ENCODE results near the gene NEK9. TPM values are rescaled to one million over a fixed set of nuclear protein-coding genes. Genes with fewer than 3 reads are reported as not detected.

Gene NEK9
- total and polyA plus RNA-seq, 10 of the 15 experiments (the other 5 are each of a cell fraction or from before 2014, with no cell fraction given) = 6.0 to 78.8 (median 44.7) TPM

DNA sequence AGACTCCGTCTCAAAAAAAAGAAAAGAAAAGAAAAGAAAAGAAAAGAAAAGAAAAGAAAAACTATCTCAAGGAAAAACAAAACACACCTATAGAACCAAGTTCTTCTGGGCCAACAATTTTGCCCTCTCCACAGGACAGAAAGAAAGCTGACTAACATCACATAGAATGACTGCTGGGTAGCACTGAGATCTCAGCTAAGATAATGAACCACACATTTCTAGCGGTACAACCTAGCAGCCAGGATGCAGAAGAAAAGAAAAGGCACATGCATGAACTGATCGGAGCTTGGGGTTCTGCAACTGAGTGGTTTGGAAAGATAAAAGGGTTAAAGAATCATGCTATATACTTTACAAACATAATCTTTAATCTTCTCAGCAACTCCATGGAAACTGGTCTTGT lies 30.1 kb upstream of the NEK9 start:
- 87% methylated on average over 2 of the region's 3 CpGs for WGBS (ENCODE audit: insufficient coverage, insufficient replicate concordance, low lambda C conversion rate, missing lambda C conversion rate)
- FAIRE-seq = no peak
- peaks cover 0 to 2% of the 10 kb centered on the region in 2 experiments; a peak in 2 of 4 replicates for H3K36me3 ChIP-seq (ENCODE audit: control insufficient read depth in 2 of 2, insufficient read depth in 2 of 2, low read length in 1 of 2)
- H3K27ac ChIP-seq (ENCODE audit: control insufficient read depth, insufficient read depth) = no peak overlapping the region
- DNase-seq (ENCODE audit: low read depth, low spot score) = no peak
- no peaks in the 10 kb centered on the region for H3K9me3 ChIP-seq (replicated peaks; ENCODE audit: control insufficient read depth, insufficient read depth, low read length)
- H3K27me3 ChIP-seq (replicated peaks in 1 of 2; ENCODE audit: control insufficient read depth in 2 of 2, insufficient read depth in 2 of 2, low read length in 1 of 2) = no peaks in the 10 kb centered on the region
- no peak for ATAC-seq
- no peaks in the 10 kb centered on the region for H4K20me1 ChIP-seq (ENCODE audit: control insufficient read depth, insufficient read depth)
- RAD21 ChIA-PET (ENCODE audit: unreplicated experiment) = no interaction called here
- in situ Hi-C loops (cut with MboI) (no loop called here), intact Hi-C loops (cut with micrococcal nuclease; ENCODE audit: unreplicated experiment) (no loop called here)
- CTCF ChIA-PET = interaction anchor here (0.7 kb wide), 1 partner anchor 14 kb away, joined by 3 read pairs; no protein-coding TSS in a partner anchor
- POLR2A ChIA-PET = no interaction called here
- H2AFZ ChIP-seq (ENCODE audit: control insufficient read depth, low read depth, low read length) = no peak overlapping the region
- BruUV-seq (replicated peaks) = no TSS peak
- H3K9ac ChIP-seq (ENCODE audit: control insufficient read depth, insufficient read depth, low read length) = no peak overlapping the region
- SMC1A ChIA-PET (ENCODE audit: uncharacterized antibody, unreplicated experiment) = interaction anchor here (1.1 kb wide), 1 partner anchor 140 kb away, joined by 3 read pairs; no protein-coding TSS in a partner anchor
- no peak overlapping the region for H3K4me3 ChIP-seq
- TF ChIP-seq TBL1XR1 (IDR thresholded peaks at IDR 0.05; ENCODE audit: low read depth, low read length) (no peak), NFXL1 (IDR thresholded peaks at IDR 0.05; ENCODE audit: borderline replicate concordance) (no peak), JUNB (IDR thresholded peaks at IDR 0.05) (no peak), ZNF622 (IDR thresholded peaks at IDR 0.05) (no peak), POLR2A (IDR thresholded peaks at IDR 0.05; ENCODE audit: low read depth, low read length) (no peak), CBX5 (IDR thresholded peaks at IDR 0.05; ENCODE audit: low read depth) (no peak), RAD21 (IDR thresholded peaks at IDR 0.05; ENCODE audit: insufficient read depth, low read depth, low read length) (no peak), CBX3 (IDR thresholded peaks at IDR 0.05; ENCODE audit: borderline replicate concordance, low read depth) (no peak), SMAD1 (IDR thresholded peaks at IDR 0.05; ENCODE audit: low read depth, partially characterized antibody) (no peak), NFIC (IDR thresholded peaks at IDR 0.05; ENCODE audit: low read depth, low read length) (no peak)
- TF ChIP-seq, protein P1, sequence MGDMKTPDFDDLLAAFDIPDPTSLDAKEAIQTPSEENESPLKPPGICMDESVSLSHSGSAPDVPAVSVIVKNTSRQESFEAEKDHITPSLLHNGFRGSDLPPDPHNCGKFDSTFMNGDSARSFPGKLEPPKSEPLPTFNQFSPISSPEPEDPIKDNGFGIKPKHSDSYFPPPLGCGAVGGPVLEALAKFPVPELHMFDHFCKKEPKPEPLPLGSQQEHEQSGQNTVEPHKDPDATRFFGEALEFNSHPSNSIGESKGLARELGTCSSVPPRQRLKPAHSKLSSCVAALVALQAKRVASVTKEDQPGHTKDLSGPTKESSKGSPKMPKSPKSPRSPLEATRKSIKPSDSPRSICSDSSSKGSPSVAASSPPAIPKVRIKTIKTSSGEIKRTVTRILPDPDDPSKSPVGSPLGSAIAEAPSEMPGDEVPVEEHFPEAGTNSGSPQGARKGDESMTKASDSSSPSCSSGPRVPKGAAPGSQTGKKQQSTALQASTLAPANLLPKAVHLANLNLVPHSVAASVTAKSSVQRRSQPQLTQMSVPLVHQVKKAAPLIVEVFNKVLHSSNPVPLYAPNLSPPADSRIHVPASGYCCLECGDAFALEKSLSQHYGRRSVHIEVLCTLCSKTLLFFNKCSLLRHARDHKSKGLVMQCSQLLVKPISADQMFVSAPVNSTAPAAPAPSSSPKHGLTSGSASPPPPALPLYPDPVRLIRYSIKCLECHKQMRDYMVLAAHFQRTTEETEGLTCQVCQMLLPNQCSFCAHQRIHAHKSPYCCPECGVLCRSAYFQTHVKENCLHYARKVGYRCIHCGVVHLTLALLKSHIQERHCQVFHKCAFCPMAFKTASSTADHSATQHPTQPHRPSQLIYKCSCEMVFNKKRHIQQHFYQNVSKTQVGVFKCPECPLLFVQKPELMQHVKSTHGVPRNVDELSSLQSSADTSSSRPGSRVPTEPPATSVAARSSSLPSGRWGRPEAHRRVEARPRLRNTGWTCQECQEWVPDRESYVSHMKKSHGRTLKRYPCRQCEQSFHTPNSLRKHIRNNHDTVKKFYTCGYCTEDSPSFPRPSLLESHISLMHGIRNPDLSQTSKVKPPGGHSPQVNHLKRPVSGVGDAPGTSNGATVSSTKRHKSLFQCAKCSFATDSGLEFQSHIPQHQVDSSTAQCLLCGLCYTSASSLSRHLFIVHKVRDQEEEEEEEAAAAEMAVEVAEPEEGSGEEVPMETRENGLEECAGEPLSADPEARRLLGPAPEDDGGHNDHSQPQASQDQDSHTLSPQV (IDR thresholded peaks at IDR 0.05) = no peak
- TF ChIP-seq, protein P2, sequence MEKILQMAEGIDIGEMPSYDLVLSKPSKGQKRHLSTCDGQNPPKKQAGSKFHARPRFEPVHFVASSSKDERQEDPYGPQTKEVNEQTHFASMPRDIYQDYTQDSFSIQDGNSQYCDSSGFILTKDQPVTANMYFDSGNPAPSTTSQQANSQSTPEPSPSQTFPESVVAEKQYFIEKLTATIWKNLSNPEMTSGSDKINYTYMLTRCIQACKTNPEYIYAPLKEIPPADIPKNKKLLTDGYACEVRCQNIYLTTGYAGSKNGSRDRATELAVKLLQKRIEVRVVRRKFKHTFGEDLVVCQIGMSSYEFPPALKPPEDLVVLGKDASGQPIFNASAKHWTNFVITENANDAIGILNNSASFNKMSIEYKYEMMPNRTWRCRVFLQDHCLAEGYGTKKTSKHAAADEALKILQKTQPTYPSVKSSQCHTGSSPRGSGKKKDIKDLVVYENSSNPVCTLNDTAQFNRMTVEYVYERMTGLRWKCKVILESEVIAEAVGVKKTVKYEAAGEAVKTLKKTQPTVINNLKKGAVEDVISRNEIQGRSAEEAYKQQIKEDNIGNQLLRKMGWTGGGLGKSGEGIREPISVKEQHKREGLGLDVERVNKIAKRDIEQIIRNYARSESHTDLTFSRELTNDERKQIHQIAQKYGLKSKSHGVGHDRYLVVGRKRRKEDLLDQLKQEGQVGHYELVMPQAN (conservative IDR thresholded peaks at IDR 0.05) = no peak
- TF ChIP-seq, protein P3, sequence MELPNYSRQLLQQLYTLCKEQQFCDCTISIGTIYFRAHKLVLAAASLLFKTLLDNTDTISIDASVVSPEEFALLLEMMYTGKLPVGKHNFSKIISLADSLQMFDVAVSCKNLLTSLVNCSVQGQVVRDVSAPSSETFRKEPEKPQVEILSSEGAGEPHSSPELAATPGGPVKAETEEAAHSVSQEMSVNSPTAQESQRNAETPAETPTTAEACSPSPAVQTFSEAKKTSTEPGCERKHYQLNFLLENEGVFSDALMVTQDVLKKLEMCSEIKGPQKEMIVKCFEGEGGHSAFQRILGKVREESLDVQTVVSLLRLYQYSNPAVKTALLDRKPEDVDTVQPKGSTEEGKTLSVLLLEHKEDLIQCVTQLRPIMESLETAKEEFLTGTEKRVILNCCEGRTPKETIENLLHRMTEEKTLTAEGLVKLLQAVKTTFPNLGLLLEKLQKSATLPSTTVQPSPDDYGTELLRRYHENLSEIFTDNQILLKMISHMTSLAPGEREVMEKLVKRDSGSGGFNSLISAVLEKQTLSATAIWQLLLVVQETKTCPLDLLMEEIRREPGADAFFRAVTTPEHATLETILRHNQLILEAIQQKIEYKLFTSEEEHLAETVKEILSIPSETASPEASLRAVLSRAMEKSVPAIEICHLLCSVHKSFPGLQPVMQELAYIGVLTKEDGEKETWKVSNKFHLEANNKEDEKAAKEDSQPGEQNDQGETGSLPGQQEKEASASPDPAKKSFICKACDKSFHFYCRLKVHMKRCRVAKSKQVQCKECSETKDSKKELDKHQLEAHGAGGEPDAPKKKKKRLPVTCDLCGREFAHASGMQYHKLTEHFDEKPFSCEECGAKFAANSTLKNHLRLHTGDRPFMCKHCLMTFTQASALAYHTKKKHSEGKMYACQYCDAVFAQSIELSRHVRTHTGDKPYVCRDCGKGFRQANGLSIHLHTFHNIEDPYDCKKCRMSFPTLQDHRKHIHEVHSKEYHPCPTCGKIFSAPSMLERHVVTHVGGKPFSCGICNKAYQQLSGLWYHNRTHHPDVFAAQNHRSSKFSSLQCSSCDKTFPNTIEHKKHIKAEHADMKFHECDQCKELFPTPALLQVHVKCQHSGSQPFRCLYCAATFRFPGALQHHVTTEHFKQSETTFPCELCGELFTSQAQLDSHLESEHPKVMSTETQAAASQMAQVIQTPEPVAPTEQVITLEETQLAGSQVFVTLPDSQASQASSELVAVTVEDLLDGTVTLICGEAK (IDR thresholded peaks at IDR 0.05; ENCODE audit: borderline replicate concordance) = no peak
- TF ChIP-seq, protein P4, sequence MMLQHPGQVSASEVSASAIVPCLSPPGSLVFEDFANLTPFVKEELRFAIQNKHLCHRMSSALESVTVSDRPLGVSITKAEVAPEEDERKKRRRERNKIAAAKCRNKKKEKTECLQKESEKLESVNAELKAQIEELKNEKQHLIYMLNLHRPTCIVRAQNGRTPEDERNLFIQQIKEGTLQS (IDR thresholded peaks at IDR 0.05; ENCODE audit: borderline replicate concordance, extremely low read depth, low read depth, low read length) = no peak
- H3K79me2 ChIP-seq (ENCODE audit: control insufficient read depth, insufficient read depth, low read length) = peaks cover 51% of the 10 kb centered on the region
- H3K4me1 ChIP-seq (ENCODE audit: control insufficient read depth, insufficient read depth, low read length) = peaks cover 14% of the 10 kb centered on the region; the same call in 1 of the 2 replicates
- no peak overlapping the region for H3K4me2 ChIP-seq (ENCODE audit: control insufficient read depth, insufficient read depth)
